ENCODE measurements around the gene DLEC1.
A peak's percentile ranks its signal among the peaks of the same experiment; 100 is the strongest.

Gene DLEC1

DNA sequence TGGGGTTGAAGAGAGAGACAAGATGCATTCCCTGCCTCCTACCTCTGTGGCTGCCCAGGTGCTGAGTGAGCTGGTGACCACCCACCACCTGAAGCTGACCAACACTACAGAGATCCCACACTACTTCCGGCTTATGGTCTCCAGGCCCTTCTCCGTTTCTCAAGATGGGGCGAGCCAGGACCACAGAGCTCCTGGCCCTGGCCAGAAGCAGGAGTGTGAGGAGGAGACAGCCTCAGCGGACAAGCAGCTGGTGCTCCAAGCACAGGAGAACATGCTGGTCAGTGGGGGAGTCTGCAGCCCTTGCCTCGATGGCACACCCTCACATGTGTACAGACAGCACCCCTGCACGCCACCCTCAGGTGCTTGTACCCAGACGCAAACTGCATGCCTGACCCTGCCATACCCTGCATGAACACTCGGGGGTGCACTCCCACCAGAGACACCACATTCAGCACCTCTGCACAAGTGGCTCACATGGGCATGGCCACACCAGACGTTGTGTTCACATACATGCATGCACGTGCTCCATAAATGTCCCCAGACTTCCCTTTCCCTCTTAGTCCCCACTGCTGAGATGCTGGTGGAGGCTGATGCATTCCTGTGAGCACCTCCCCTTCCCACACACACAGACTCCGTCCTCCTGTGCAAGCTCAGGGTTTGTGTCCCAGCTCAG lies 78.9 kb downstream of the DLEC1 start:
- Histone ChIP-seq H3K4me3 (ENCODE audit: low read length, poor library complexity, severe bottlenecking) (no peak overlapping the region), H4K20me1 (ENCODE audit: insufficient read depth, low read length, poor library complexity, severe bottlenecking) (no peaks in the 10 kb centered on the region)

DNA sequence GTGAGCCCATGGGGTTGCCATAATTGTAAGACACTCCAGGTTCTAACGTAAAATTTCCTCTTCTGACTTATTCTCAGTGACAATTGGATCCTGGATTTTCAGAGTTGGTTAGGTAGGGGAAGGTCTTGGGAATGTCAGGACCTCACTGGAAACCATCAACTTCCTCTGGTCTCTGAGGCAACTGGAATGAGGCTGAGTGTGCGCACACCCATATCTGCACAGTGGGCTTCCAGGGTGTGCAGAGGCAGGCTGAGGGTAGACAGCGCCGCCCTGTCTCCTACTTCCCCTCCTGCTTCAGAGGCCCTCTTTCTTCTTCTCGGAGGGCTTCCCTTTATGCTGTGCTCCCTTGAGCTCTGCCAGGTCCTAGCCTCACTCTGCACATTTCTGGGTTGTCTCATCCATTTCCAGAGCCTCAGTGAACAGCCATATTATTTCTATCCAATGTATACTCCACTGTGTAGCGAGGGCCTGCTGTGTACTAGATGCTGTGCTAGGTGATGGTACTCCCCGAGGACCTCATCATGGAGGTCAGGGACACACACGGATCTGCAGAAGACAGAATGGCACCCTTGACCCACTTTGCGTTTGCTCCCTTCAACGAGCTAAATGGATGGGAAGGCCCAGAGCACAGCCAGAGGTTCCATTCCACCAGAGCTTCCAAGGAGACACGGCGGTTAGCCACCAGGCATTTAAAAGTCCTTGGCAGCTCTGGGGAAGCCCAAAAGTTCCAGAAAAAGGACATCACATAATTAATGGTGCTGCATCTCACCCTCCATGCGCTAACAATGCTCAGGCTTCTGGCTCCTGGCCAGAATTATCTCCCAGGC lies 79.6 kb downstream of the DLEC1 start:
- Histone ChIP-seq H3K4me3 (ENCODE audit: low read length, poor library complexity, severe bottlenecking) (no peak overlapping the region), H3K9ac (ENCODE audit: low read depth, low read length, poor library complexity, severe bottlenecking) (no peak overlapping the region), H2AFZ (ENCODE audit: low read length) (no peak overlapping the region), H3K4me2 (ENCODE audit: low read depth, low read length, poor library complexity, severe bottlenecking) (no peak overlapping the region), H4K20me1 (ENCODE audit: insufficient read depth, low read length, poor library complexity, severe bottlenecking) (no peaks in the 10 kb centered on the region), H3K9me3 (ENCODE audit: insufficient read depth, low read depth, low read length) (no peaks in the 10 kb centered on the region), H3F3A (ENCODE audit: low read depth) (no peaks in the 10 kb centered on the region), H3K36me3 (ENCODE audit: insufficient read depth, low read length) (peaks cover 26% of the 10 kb centered on the region; the same call in 1 of the 2 replicates), H3K27me3 (ENCODE audit: insufficient read depth, low read length, poor library complexity, severe bottlenecking) (no peaks in the 10 kb centered on the region), H3K4me1 (ENCODE audit: insufficient read depth, low read length, poor library complexity, severe bottlenecking) (no peaks in the 10 kb centered on the region), H3K9me2 (replicated peaks; ENCODE audit: low read depth, low read length) (no peaks in the 10 kb centered on the region), H3K79me2 (ENCODE audit: insufficient read depth, low read length) (no peaks in the 10 kb centered on the region)
- TF ChIP-seq EZH2phosphoT487 (IDR thresholded peaks at IDR 0.05; ENCODE audit: borderline replicate concordance): no peak
- TF ChIP-seq, protein P1, sequence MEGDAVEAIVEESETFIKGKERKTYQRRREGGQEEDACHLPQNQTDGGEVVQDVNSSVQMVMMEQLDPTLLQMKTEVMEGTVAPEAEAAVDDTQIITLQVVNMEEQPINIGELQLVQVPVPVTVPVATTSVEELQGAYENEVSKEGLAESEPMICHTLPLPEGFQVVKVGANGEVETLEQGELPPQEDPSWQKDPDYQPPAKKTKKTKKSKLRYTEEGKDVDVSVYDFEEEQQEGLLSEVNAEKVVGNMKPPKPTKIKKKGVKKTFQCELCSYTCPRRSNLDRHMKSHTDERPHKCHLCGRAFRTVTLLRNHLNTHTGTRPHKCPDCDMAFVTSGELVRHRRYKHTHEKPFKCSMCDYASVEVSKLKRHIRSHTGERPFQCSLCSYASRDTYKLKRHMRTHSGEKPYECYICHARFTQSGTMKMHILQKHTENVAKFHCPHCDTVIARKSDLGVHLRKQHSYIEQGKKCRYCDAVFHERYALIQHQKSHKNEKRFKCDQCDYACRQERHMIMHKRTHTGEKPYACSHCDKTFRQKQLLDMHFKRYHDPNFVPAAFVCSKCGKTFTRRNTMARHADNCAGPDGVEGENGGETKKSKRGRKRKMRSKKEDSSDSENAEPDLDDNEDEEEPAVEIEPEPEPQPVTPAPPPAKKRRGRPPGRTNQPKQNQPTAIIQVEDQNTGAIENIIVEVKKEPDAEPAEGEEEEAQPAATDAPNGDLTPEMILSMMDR (conservative IDR thresholded peaks at IDR 0.05; ENCODE audit: low read length): no peak

More for the DNA sequence above, 78.9 kb downstream of the DLEC1 start:
- Histone ChIP-seq H3K4me1 (ENCODE audit: insufficient read depth, low read length, poor library complexity, severe bottlenecking) (no peaks in the 10 kb centered on the region), H3K9me3 (ENCODE audit: insufficient read depth, low read depth, low read length) (no peaks in the 10 kb centered on the region), H3K9me2 (replicated peaks; ENCODE audit: low read depth, low read length) (no peaks in the 10 kb centered on the region), H3F3A (ENCODE audit: low read depth) (no peaks in the 10 kb centered on the region), H3K79me2 (ENCODE audit: insufficient read depth, low read length) (no peaks in the 10 kb centered on the region), H3K36me3 (ENCODE audit: insufficient read depth, low read length) (peaks cover 20% of the 10 kb centered on the region; the same call in 1 of the 2 replicates), H2AFZ (ENCODE audit: low read length) (no peak overlapping the region), H3K4me2 (ENCODE audit: low read depth, low read length, poor library complexity, severe bottlenecking) (no peak overlapping the region), H3K9ac (ENCODE audit: low read depth, low read length, poor library complexity, severe bottlenecking) (no peak overlapping the region), H3K27me3 (ENCODE audit: insufficient read depth, low read length, poor library complexity, severe bottlenecking) (no peaks in the 10 kb centered on the region)
- TF ChIP-seq, protein P1 (conservative IDR thresholded peaks at IDR 0.05; ENCODE audit: low read length): peak; percentile 86
- no peak for TF ChIP-seq EZH2phosphoT487 (IDR thresholded peaks at IDR 0.05; ENCODE audit: borderline replicate concordance)

DNA sequence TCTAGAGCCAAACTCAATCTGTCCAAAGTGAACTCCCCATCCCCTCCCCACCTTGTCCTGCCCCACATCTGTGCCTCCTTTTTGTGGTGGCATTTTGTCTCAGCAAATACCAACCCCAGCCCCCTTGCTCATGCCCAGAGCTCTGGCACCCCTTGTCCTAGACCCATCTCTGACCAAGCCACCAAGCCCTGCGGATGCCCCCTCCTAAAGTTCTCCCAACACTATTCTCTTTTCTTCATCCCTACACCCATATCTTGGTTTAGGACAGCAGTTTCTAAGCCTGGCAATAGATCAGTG lies 80.2 kb downstream of the DLEC1 start:
- H3K79me2 ChIP-seq (ENCODE audit: insufficient read depth, low read length): no peaks in the 10 kb centered on the region
- no peaks in the 10 kb centered on the region for H3K27me3 ChIP-seq (ENCODE audit: insufficient read depth, low read length, poor library complexity, severe bottlenecking)
- no peak overlapping the region for H3K9ac ChIP-seq (ENCODE audit: low read depth, low read length, poor library complexity, severe bottlenecking)
- H3K9me2 ChIP-seq (replicated peaks; ENCODE audit: low read depth, low read length): no peaks in the 10 kb centered on the region
- no peaks in the 10 kb centered on the region for H3K4me1 ChIP-seq (ENCODE audit: insufficient read depth, low read length, poor library complexity, severe bottlenecking)
- H3K9me3 ChIP-seq (ENCODE audit: insufficient read depth, low read depth, low read length): no peaks in the 10 kb centered on the region
- H3K4me3 ChIP-seq (ENCODE audit: low read length, poor library complexity, severe bottlenecking): no peak overlapping the region
- TF ChIP-seq EZH2phosphoT487 (IDR thresholded peaks at IDR 0.05; ENCODE audit: borderline replicate concordance): no peak
- TF ChIP-seq, protein P1 (conservative IDR thresholded peaks at IDR 0.05; ENCODE audit: low read length): no peak
- H3F3A ChIP-seq (ENCODE audit: low read depth): no peaks in the 10 kb centered on the region
- no peaks in the 10 kb centered on the region for H4K20me1 ChIP-seq (ENCODE audit: insufficient read depth, low read length, poor library complexity, severe bottlenecking)
- H3K4me2 ChIP-seq (ENCODE audit: low read depth, low read length, poor library complexity, severe bottlenecking): no peak overlapping the region
- H3K36me3 ChIP-seq (ENCODE audit: insufficient read depth, low read length): peaks cover 26% of the 10 kb centered on the region; the same call in 1 of the 2 replicates
- H2AFZ ChIP-seq (ENCODE audit: low read length): no peak overlapping the region

Data from Loucy (cell line).